HUES6 (cell line): ENCODE results near the gene TMEM213.

Experiments
- H3K27ac ChIP-seq: 2 replicates; pipeline ENCODE4 v1.7.0; 2013; ENCODE audit warnings: low read depth, mild to moderate bottlenecking, low read length, inconsistent platforms
- H3K27me3 ChIP-seq: 2 replicates; pipeline ENCODE4 v1.6.1; 2013; ENCODE audit warnings: low read length; ENCODE audit not compliant: control insufficient read depth, insufficient read depth
- H3K36me3 ChIP-seq: 2 replicates; pipeline ENCODE4 v1.6.1; 2013; ENCODE audit warnings: low read length; ENCODE audit not compliant: control insufficient read depth, insufficient read depth
- H3K4me1 ChIP-seq: 2 replicates; pipeline ENCODE4 v1.6.1; 2013; ENCODE audit warnings: low read length; ENCODE audit not compliant: control insufficient read depth, insufficient read depth
- H3K4me3 ChIP-seq: 2 replicates; pipeline ENCODE4 v1.5.1; 2013; ENCODE audit warnings: low read depth, low read length
- H3K9ac ChIP-seq: one replicate; pipeline ENCODE4 v1.6.1; 2013; ENCODE audit warnings: mild to moderate bottlenecking, low read length
- H3K9me3 ChIP-seq: 2 replicates; pipeline ENCODE4 v1.6.1; 2013; ENCODE audit warnings: low read depth, low read length; ENCODE audit not compliant: control insufficient read depth, insufficient read depth

TMEM213 gene

GRCh38 chr7:138838166-138838565, 40.4 kb downstream of the TMEM213 start:
- no peak overlapping the region for H3K27ac ChIP-seq
- no peaks in the 10 kb centered on the region for H3K9me3 ChIP-seq
- H3K9ac ChIP-seq: no peak overlapping the region
- H3K36me3 ChIP-seq: peaks cover 28% of the 10 kb centered on the region
- H3K4me3 ChIP-seq: no peak overlapping the region
- peaks cover 5% of the 10 kb centered on the region; the same call in 1 of the 2 replicates for H3K4me1 ChIP-seq
- no peaks in the 10 kb centered on the region for H3K27me3 ChIP-seq

GRCh38 chr7:138842111-138842510, 44.3 kb downstream of the TMEM213 start:
- no peaks in the 10 kb centered on the region for H3K9me3 ChIP-seq
- no peaks in the 10 kb centered on the region for H3K27me3 ChIP-seq
- H3K4me3 ChIP-seq: no peak overlapping the region
- H3K9ac ChIP-seq: peak overlapping the region; percentile 34
- peaks cover 11% of the 10 kb centered on the region; the same call in 1 of the 2 replicates for H3K4me1 ChIP-seq
- H3K36me3 ChIP-seq: peaks cover 18% of the 10 kb centered on the region; the same call in 1 of the 2 replicates
- peak overlapping the region; percentile 64; the same call in 1 of the 2 replicates for H3K27ac ChIP-seq

- H3K9me3 ChIP-seq: no peaks in the 10 kb centered on the region
- no peak overlapping the region for H3K4me3 ChIP-seq
- no peaks in the 10 kb centered on the region for H3K27me3 ChIP-seq
- H3K9ac ChIP-seq: no peak overlapping the region
- H3K36me3 ChIP-seq: peaks cover 9% of the 10 kb centered on the region; the same call in 1 of the 2 replicates
- peaks cover 11% of the 10 kb centered on the region; the same call in 1 of the 2 replicates for H3K4me1 ChIP-seq
- H3K27ac ChIP-seq: no peak overlapping the region
Measured at GRCh38 chr7:138843632-138844580, 46.1 kb downstream of the TMEM213 start.

GRCh38 chr7:138845711-138846110, 47.9 kb downstream of the TMEM213 start:
- Histone ChIP-seq H3K4me1 (peaks cover 11% of the 10 kb centered on the region; the same call in 1 of the 2 replicates), H3K9me3 (0 out of 2 replicates have a peak, but pooled peaks cover 3% of the 10 kb centered on the region), H3K36me3 (peaks cover 17% of the 10 kb centered on the region), H3K27ac (no peak overlapping the region), H3K27me3 (no peaks in the 10 kb centered on the region), H3K9ac (no peak overlapping the region), H3K4me3 (no peak overlapping the region)

GRCh38 chr7:138848056-138848980, 50.5 kb downstream of the TMEM213 start:
- Histone ChIP-seq H3K27ac (no peak overlapping the region), H3K27me3 (no peaks in the 10 kb centered on the region), H3K9ac (no peak overlapping the region), H3K4me1 (peaks cover 9% of the 10 kb centered on the region), H3K9me3 (0 out of 2 replicates have a peak, but pooled peaks cover 3% of the 10 kb centered on the region), H3K4me3 (no peak overlapping the region), H3K36me3 (peaks cover 29% of the 10 kb centered on the region)

- no peak overlapping the region for H3K9ac ChIP-seq
- H3K27ac ChIP-seq: no peak overlapping the region
- H3K36me3 ChIP-seq: peaks cover 29% of the 10 kb centered on the region
- H3K27me3 ChIP-seq: no peaks in the 10 kb centered on the region
- peaks cover 13% of the 10 kb centered on the region for H3K4me1 ChIP-seq
- H3K4me3 ChIP-seq: no peak overlapping the region
- H3K9me3 ChIP-seq: 0 out of 2 replicates have a peak, but pooled peaks cover 3% of the 10 kb centered on the region
Measured at GRCh38 chr7:138849701-138850100, 51.9 kb downstream of the TMEM213 start.

GRCh38 chr7:138852469-138852868, 54.7 kb downstream of the TMEM213 start:
- Histone ChIP-seq H3K9ac (no peak overlapping the region), H3K4me3 (no peak overlapping the region), H3K27me3 (no peaks in the 10 kb centered on the region), H3K9me3 (peaks cover 10% of the 10 kb centered on the region; the same call in 1 of the 2 replicates), H3K4me1 (peaks cover 13% of the 10 kb centered on the region), H3K27ac (no peak overlapping the region), H3K36me3 (peaks cover 40% of the 10 kb centered on the region)

- Histone ChIP-seq H3K4me1 (peaks cover 13% of the 10 kb centered on the region), H3K4me3 (no peak overlapping the region), H3K9ac (no peak overlapping the region), H3K27ac (no peak overlapping the region), H3K36me3 (peaks cover 49% of the 10 kb centered on the region), H3K27me3 (no peaks in the 10 kb centered on the region), H3K9me3 (peaks cover 10% of the 10 kb centered on the region; the same call in 1 of the 2 replicates)
Measured at GRCh38 chr7:138853448-138853847, 55.7 kb downstream of the TMEM213 start.

GRCh38 chr7:138854115-138854645, 56.4 kb downstream of the TMEM213 start:
- H3K4me3 ChIP-seq: no peak overlapping the region
- H3K27ac ChIP-seq: no peak overlapping the region
- H3K9ac ChIP-seq: no peak overlapping the region
- peaks cover 10% of the 10 kb centered on the region; the same call in 1 of the 2 replicates for H3K9me3 ChIP-seq
- H3K36me3 ChIP-seq: peaks cover 48% of the 10 kb centered on the region
- peaks cover 13% of the 10 kb centered on the region for H3K4me1 ChIP-seq
- H3K27me3 ChIP-seq: no peaks in the 10 kb centered on the region

GRCh38 chr7:138857728-138858127, 59.9 kb downstream of the TMEM213 start:
- no peak overlapping the region for H3K27ac ChIP-seq
- H3K9me3 ChIP-seq: peaks cover 8% of the 10 kb centered on the region; the same call in 1 of the 2 replicates
- H3K4me3 ChIP-seq: no peak overlapping the region
- H3K27me3 ChIP-seq: no peaks in the 10 kb centered on the region
- peaks cover 13% of the 10 kb centered on the region for H3K4me1 ChIP-seq
- no peak overlapping the region for H3K9ac ChIP-seq
- H3K36me3 ChIP-seq: peaks cover 40% of the 10 kb centered on the region
